Measurements from ENCODE around the gene TP53I13. TPM values are rescaled to one million over a fixed set of nuclear protein-coding genes. Genes with fewer than 3 reads are reported as not detected.

TP53I13 gene
- total RNA-seq, 2 experiments from 2014 or later = 20.8 to 27.5 TPM

- DNase-seq (ENCODE audit: low spot score) = peak; percentile 87
- Histone ChIP-seq H3K27ac (ENCODE audit: low read depth, low read length, poor library complexity, severe bottlenecking) (peak overlapping the region; percentile 32), H3K79me2 (ENCODE audit: insufficient read depth, low read depth, low read length) (no peaks in the 10 kb centered on the region), H3K4me1 (ENCODE audit: insufficient read depth, low read length, poor library complexity, severe bottlenecking) (peaks cover 46% of the 10 kb centered on the region), H3K9me3 (ENCODE audit: low read length) (no peaks in the 10 kb centered on the region), H3K36me3 (ENCODE audit: insufficient read depth, low read length) (0 out of 2 replicates have a peak, but pooled peaks cover 4% of the 10 kb centered on the region), H3K4me2 (ENCODE audit: low read length) (peak overlapping the region; percentile 86), H3K9me2 (ENCODE audit: insufficient read depth, low read length) (no peaks in the 10 kb centered on the region), H3K4me3 (ENCODE audit: low read depth, low read length, poor library complexity, severe bottlenecking) (peak overlapping the region; percentile 58), H4K20me1 (ENCODE audit: insufficient read depth, low read length) (0 out of 2 replicates have a peak, but pooled peaks cover 10% of the 10 kb centered on the region), H2AFZ (ENCODE audit: low read length) (peak overlapping the region; percentile 84; the same call in 1 of the 2 replicates)
- ChIA-PET POLR2A (interaction anchor here (0.5 to 1.1 kb wide), 6 partner anchors 25 to 637 kb away, joined by 3 to 5 read pairs (median 4); partner anchors contain the start of gene ANKRD13B), CTCF (ENCODE audit: unreplicated experiment) (interaction anchor here (0.7 to 1.7 kb wide), 7 partner anchors 9 to 162 kb away, joined by 3 to 9 read pairs (median 3); no protein-coding TSS in a partner anchor)
- no TSS peak for BruUV-seq (replicated peaks)
- intact Hi-C loops (cut with micrococcal nuclease; ENCODE audit: unreplicated experiment) = loop anchor here (5.0 kb wide), 3 partner anchors 35 to 475 kb away; no protein-coding TSS in a partner anchor
- TF ChIP-seq EZH2phosphoT487 (IDR thresholded peaks at IDR 0.05; ENCODE audit: borderline replicate concordance, low read depth, low read length) (no peak), CTCF (conservative IDR thresholded peaks at IDR 0.05; ENCODE audit: low read length) (peak; percentile 84)
Observed at GRCh38 chr17:29617481-29618271, 49.2 kb downstream of the TP53I13 start.

GRCh38 chr17:29618272-29619065 is 50.0 kb downstream of the TP53I13 start:
- intact Hi-C loops (cut with micrococcal nuclease; ENCODE audit: unreplicated experiment) = loop anchor here (1.0 to 5.0 kb wide), 4 partner anchors 36 to 474 kb away; no protein-coding TSS in a partner anchor
- H2AFZ ChIP-seq (ENCODE audit: low read length) = peak overlapping the region; percentile 30; the same call in 1 of the 2 replicates
- CTCF ChIA-PET (ENCODE audit: unreplicated experiment) = interaction anchor here (1.7 kb wide), 1 partner anchor 161 kb away, joined by 5 read pairs; no protein-coding TSS in a partner anchor
- no TSS peak for BruUV-seq (replicated peaks)
- no peaks in the 10 kb centered on the region for H3K36me3 ChIP-seq (ENCODE audit: insufficient read depth, low read length)
- 0 out of 2 replicates have a peak, but pooled peaks cover 10% of the 10 kb centered on the region for H4K20me1 ChIP-seq (ENCODE audit: insufficient read depth, low read length)
- peak overlapping the region; percentile 86 for H3K4me2 ChIP-seq (ENCODE audit: low read length)
- no peak overlapping the region for H3K27ac ChIP-seq (ENCODE audit: low read depth, low read length, poor library complexity, severe bottlenecking)
- H3K9me3 ChIP-seq (ENCODE audit: low read length) = no peaks in the 10 kb centered on the region
- DNase-seq (ENCODE audit: low spot score) = no peak
- no peaks in the 10 kb centered on the region for H3K79me2 ChIP-seq (ENCODE audit: insufficient read depth, low read depth, low read length)
- H3K9me2 ChIP-seq (ENCODE audit: insufficient read depth, low read length) = no peaks in the 10 kb centered on the region
- H3K4me3 ChIP-seq (ENCODE audit: low read depth, low read length, poor library complexity, severe bottlenecking) = peak overlapping the region; percentile 58
- H3K4me1 ChIP-seq (ENCODE audit: insufficient read depth, low read length, poor library complexity, severe bottlenecking) = peaks cover 48% of the 10 kb centered on the region
- POLR2A ChIA-PET = interaction anchor here (0.5 to 0.9 kb wide), 5 partner anchors 13 to 322 kb away, joined by 3 to 5 read pairs (median 3); partner anchors contain the start of gene ANKRD13B
- TF ChIP-seq EZH2phosphoT487 (IDR thresholded peaks at IDR 0.05; ENCODE audit: borderline replicate concordance, low read depth, low read length) (no peak), CTCF (conservative IDR thresholded peaks at IDR 0.05; ENCODE audit: low read length) (0 out of 2 replicates have a peak, but pooled peaks have one; percentile 52)
